ENCODE measurements around the gene PITX1.

PITX1 gene

DNA sequence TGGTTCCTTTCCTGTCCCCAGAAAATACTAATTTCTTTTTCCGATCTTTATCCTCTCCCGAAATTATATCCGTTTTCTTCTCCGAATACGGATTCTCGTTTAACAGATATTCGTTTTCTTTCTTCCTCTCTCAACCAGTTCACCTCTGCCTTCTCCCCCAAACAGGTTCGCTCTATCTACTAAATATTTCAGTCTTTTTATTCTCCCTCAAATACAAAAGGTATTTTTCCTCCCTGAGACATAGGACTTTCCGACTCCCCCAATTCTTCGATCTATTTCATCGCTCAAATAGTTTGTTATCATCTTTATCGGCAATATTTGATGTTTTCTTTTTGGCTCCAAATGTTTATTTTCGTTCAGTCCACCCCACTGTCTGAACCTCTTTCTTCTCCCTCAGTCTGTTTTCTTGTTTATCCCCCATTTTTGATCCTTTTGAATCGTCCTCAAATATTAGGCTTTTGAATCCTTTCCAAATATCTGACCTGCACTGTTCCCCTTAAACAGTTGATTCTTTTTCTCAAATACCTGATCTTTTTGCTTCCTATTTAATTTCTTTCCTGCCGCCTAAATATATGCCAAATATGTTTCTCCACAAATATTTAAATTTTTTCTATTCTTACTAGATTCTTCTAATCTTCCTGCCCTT, 4.4 kb downstream of the PITX1 start:
- no peak for DNase-seq (ENCODE audit: low read depth in 2 of 2)

DNA sequence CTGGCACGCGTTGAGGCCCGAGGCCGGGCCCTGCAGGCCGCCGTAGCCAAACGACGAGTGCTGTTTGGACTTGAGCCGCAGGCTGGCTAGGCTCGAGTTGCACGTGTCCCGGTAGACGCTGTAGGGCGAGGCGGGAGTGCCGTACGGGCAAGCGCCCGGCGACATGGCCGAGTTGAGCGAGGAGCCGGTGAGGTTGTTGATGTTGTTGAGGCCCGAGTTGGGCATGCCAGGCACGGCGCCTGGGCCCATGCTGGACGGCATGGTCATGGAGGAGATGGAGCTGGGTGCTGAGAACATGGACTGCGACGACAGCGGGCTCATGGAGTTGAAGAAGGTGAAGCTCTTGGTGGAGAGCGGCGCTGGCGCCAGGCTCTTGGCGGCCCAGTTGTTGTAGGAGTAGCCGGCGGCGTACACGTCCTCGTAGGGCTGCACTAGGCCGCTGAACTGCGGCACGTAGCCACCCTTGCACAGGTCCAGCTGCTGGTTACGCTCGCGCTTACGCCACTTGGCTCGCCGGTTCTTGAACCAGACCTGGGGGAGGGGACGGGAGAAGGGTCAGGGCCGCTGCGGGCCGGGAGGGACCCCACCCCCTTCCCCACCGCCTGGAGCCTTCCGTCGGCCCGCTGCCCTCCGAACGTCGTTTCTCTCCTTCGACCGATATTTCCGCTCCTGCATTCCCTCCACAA, 5.1 kb downstream of the PITX1 start:
- no peak for DNase-seq (ENCODE audit: low read depth in 2 of 2)

DNA sequence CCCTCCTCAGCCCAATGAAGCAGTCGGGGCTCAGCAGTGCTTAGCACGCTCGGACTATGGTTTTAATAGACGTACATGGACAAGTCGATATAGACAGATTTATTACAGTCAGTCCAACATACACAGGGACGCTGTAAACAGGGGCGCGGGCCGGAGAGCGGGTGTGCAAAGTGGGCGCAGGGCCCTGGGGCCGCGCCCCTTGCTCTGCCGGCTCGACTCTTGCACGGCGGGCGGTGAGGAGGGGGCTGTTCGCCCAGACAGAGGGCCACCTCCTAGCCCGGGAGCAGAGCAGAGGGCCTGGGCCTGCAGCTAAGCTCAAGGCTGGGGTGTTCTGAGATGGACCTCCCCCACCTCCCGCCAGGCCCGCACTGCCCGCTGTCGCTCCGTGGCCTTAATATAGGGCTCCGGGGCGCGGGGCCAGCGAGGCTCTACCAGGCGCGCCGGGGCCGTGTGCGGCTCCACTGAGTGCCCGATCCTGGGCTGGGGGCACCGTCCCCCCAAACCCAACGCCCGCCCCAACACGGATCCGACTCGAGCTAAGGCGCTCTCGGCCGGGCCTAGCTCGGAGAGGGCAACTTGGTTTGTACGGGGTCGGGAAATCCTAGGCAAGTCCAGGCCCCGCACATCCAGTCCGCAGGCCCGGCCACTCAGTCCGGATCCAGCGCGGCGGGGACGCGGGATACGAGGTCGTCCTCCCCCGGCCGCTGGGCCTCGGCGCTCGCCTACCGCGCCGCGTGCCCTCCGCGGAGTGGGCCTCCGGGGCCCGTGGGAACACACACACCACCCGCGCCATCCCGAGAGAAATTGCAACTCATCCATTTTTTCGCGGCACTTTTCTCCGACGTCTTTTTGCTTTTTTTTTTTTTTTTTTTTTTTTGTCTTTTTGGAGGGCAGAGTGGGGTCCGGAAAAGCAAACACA, 6.1 kb downstream of the PITX1 start:
- DNase-seq (ENCODE audit: low read depth in 2 of 2) = no peak

DNA sequence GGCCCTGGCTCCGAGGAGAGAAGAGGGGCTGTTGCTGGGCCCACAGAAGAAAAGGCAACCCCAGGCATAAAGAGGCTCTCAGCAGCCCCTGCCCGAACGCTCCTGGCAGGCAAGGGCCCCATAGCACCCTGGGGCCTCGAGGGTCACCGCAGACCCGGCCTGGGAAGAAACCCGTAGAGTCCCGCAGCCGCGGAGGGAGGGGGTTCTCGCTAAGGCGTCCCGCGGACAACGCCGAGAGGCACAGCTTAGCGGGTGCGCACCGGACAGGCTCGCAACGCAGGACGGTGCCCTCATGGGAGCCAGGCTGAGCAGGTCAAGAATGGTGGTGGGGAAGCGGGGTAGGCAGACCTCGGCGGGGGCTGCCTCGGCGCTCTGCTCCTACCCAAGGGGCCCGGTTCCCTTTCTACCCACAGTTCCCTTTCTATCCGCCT, 6.7 kb downstream of the PITX1 start:
- DNase-seq (ENCODE audit: low read depth in 2 of 2) = no peak

DNA sequence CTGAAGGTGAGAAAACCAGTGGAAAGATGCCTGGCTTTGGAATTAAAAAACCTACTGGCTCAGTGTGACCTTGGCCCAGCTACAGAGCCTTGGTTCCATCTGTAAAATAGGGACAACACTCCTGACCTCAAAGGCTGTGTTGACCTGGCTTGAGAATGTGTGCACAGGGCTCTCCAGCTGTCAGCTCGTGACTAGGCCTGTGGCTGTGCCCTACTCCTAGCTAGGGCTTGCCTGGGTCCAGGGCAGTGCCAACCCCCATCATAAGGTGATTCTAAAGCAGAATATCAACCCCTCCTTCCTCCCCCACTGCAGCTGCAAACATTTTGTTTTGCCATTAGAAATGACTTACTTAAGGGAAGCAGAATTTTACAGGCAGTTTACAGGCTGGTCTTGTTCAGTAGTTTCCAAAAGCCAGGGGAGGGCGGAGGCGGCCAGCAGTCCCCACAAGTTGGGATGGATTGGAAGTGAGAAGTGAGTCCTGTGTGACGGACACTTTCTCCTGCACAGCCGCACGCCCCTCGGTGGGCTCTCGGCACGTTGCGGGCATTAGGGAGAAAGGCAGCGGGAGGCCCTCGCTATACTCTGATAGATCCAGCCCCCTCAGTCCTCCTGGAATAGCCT, 7.3 kb downstream of the PITX1 start:
- no peak for DNase-seq (ENCODE audit: low read depth in 2 of 2)

DNA sequence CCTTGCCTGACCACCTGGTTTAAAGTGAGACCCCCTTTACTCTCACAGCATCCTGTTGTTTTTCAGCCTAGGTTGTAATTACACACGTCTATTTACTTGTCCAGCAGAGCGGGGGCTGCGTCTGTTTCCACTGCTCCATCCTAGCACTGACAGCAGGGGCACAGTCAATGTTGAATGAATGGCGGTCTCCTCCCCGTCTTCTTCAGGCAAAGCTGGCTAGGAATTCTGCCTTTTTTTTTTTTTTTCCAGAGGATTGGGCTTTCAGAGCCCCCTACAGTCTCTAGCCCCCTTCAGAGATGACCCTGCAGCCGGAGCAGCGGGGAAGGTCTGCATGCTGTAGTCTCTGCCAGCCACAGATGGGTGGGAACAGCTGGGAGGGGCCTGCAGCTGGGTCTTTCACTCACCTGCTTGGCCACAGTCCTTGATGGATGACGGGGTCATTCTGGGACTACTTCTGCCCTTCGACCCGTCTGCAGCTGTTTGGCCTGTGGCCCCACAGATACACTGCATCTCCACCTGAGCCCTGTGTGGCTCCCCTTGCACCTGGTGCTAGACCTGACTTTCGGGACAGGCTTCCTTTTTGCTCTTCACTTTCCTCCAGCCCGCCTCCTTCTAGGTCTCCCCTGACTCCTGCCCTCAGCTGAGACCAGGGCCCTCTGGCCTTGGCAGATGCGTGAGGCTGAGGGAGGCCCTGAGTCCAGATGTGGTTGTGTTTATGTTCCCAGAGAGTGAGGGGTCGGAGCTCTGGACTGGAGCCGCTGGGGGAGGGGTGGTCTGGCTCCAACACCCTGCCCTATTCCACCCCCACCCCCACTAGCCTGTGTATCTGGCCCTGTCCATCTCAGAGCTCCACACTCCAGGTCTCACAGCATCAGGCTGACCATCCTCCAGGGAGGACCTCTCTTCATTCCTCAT, 8.0 kb downstream of the PITX1 start:
- DNase-seq (ENCODE audit: low read depth in 2 of 2) = no peak

DNA sequence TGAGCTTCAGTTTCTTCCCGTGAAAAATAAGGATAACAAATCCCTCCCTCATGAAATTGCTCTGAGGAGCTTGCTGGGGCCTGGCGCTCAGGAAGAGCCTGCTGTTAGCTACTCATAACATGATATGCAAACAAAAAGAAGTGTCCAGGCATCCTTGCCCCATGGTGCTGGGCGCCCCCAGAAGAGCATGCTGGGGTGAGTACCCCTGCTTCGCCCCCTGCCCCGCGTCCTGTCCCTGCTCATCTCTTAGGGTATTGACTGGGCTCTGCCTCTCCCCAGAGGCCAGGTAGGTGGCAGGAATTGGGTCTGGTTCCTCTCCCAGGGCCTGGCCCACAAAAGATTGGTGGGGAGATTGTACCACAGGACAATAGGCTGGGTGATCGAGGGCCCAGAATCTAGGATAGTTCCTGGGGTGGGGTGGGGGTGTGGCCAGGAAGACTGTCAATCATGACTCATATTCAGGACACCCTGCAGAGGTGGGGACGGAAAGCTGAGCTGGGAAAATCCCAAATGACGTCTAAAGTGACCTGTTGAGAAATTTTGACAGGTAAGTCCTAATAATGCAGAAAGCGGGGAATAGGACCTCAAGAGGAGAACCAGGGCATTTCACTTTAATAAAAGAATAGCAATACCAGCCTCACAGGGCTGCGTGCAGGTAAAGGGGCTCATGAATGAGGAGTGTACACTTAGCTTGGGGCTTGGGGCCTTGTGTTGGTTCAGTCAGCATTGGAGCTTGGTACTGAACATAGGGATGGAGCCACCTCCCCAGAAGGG, 8.9 kb downstream of the PITX1 start:
- DNase-seq (ENCODE audit: low read depth in 2 of 2) = no peak

DNA sequence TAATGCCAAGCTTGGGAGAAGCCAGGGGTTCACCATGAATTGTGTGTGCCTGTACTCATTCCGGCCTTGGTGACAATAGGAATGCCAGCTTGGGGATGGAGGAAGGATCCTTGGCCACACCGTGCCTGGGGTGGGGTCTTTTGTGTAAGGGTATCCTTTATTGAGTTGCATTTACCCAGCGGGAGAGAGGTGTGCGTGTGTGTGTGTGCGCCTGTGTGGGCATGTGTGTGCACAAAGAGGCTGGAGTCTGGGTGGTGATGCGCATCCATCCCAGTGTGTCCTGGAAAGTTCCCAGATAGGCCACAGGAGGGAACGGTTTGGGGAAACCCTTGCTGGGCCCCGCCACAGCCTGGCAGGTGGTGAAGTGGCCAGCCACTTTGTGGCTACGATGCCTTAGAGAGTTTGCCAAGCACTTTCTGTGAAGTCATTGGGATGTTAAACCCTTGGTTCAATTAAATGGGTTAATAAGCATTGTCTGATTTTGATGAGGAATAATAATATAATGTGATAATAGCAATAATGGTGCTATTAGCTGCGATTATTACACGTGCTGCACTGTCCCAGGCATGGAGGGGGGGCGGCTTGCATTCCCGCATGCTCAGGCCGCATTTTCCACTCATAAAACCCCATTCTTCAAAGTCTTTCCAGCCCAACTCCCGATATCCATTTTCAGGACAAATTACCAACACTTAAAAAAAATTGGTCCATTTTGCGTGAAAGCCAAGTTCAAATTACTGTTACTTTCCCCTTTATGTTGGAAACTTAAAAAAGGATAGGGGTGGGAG, 13.7 kb downstream of the PITX1 start:
- no peak for DNase-seq (ENCODE audit: low read depth in 2 of 2)

DNA sequence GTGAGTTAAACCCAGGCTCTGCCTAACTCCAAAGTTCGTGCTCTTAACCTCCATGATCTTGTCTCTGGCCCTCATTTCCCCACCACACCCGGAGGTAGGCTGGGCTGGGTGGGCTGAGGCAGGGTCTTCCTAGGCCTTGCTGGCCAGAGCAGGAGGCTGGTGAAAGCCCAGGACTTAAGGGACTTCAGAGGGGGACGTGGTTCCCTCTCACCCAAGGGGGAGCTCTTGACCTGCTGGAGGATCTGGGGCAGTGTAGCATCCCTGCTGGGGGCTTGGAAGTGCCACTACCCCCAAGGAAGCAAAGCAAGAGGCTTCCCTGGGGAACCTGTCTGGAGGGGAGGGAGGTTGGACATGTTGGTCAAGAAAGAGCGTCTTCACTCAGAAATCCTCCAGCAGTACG, 14.7 kb downstream of the PITX1 start:
- no peak for DNase-seq (ENCODE audit: low read depth in 2 of 2)

DNA sequence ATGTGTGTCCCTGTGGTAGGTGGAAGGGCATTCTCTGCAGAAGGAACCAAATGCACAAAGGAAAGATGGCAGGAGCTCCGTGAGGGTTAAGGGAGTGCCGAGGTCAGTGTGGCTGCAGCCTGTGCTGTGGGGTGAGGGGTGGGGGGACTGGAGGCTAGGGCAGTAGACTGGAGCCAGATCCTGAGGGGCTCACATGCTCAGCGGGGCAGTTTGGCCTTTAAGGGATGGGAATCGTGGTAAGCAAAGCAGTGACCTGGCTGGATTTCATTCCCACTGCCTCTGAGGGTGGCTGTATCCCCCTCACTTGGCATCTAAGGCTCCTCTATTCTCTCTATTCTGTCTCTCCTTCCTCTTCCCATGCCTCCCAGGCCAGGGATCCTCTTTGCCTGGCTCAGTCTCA, 15.6 kb downstream of the PITX1 start:
- DNase-seq (ENCODE audit: low read depth in 2 of 2) = no peak

DNA sequence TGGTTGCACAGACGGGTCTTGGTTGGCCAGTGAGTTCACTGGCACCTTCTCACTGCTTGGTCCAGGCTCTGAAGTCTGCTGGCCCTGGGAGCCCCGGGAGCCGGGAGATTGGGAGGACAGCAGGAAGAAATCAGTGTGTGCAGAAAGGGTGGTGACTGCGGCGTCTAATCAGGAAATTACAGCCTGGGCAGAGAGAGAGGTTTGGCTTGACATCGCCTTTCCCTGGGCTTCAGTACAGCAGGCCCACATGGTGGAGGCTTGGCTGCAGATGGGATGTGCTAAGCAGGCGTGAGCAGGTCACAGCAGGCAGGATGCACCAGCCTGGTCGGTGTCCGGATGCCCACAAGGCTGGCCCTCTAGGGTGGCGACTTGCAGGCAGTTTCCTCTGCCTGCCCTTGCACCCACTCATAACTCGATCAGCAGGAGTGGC, 17.2 kb downstream of the PITX1 start:
- no peak for DNase-seq (ENCODE audit: low read depth in 2 of 2)

DNA sequence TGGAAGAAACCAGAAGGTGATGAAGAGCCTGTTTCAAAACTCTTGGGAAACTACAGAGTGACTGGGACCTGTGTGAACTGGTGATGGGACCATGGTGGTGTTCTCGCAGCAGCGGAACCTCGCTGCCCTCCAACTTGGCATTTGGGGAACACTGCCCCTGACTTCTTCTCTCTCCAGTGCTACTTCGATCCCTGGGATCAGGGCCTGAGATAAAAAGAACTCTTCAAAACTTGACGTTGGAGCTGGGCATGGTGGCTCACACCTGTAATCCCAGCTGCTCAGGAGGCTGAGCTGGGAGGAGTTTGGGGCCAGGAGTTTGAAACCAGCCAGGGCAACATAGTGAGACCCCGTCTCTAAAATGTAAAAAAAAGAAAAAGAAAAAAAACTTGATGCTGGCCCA, 18.1 kb downstream of the PITX1 start:
- DNase-seq (ENCODE audit: low read depth in 2 of 2) = no peak

DNA sequence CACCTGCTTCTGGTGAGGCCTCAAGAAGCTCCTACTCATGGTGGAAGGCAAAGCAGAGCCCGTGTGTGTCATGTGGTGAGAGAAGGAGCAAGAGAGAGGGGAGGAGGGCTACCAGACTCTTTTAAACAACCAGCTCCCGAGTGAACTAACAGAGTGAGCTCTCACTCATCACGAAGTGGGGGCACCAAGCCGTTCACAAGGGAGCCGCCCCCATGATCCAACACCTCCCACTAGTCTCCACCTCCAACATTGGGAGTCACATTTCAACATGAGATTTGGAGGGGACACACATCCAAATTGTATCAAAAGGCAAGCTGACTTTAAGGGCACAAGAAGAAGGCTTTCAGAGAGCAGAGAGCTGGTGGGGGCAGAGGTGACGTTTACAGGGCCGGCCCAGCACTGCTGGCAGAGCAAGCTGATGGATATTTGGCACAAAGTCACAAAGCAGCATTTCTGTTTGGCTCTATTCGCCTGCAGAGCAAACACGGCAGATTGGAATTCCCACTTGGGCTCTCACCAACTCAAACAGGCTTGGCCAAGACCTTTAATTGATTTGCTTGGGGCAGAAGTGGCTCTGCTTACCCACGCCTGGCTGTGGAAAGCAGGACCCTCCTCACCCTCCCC, 20.0 kb downstream of the PITX1 start:
- DNase-seq (ENCODE audit: low read depth in 2 of 2) = no peak

DNA sequence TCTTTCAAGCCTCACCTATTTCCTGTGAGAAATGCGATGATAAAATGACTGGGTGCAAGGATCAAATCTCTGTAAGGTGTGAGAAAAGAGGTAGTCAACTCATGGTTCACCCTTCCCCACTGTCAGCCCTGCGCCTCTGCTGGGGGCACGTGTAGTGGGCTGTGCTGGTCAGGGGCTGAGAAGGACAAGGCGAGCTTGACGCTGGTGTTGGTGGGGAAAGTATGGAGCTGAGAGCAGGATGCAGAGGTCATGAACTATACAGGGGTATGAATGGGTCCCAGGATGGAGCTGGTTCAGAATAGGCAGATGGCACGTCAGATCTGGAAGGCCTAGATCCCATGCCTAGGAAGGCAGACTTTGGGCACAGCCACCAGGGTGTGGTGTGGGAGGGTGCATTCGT, 20.6 kb downstream of the PITX1 start:
- DNase-seq (ENCODE audit: low read depth in 2 of 2) = no peak

DNA sequence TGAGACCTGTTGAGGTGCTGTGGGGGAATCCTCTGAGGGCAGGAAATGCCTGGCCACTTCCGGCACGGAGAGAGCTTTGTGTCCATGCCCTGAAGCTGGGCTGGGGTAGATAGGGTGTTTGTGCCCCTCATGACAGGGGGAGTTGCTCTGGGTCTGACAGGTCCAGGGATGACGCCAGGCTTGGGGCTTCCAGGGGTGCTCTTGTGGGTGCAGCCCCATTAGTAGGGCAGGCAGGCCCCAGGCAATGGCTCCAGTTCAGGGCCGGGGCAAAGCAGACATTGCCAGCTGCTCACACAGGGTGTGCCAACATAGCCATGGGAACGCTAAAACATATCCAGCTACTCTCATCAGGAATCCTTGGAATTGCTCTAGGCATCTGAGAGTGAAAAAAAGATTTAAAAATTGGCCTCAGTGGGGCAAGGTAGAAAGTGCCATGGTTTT, 21.1 kb downstream of the PITX1 start:
- no peak for DNase-seq (ENCODE audit: low read depth in 2 of 2)

DNA sequence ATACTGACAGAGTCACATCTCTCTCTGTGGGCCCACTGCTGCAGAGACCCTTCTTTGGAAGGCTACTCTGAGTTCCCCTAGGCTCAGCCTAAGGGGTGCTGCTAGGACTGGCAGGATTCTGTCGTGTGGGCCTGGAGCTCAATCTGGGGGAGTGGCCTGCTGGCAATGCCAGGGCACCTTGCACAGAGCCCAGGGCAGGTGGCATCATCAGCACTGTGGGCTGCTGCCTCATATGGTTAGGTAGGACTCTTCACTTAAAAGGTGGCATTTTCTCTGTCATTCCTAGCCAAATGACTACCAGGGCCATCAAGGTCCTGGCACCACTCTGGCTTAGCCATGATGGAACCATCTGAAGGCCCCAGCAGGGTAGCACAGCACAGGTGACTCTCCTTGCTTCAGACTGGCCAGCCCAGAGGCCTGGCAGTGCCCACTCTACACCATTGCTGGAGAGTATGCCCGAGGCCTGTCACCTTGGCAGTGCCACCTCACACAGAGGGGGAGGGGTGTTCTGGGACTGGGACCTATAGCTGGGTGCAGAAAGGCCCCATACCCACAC, 21.9 kb downstream of the PITX1 start:
- no peak for DNase-seq (ENCODE audit: low read depth in 2 of 2)

DNA sequence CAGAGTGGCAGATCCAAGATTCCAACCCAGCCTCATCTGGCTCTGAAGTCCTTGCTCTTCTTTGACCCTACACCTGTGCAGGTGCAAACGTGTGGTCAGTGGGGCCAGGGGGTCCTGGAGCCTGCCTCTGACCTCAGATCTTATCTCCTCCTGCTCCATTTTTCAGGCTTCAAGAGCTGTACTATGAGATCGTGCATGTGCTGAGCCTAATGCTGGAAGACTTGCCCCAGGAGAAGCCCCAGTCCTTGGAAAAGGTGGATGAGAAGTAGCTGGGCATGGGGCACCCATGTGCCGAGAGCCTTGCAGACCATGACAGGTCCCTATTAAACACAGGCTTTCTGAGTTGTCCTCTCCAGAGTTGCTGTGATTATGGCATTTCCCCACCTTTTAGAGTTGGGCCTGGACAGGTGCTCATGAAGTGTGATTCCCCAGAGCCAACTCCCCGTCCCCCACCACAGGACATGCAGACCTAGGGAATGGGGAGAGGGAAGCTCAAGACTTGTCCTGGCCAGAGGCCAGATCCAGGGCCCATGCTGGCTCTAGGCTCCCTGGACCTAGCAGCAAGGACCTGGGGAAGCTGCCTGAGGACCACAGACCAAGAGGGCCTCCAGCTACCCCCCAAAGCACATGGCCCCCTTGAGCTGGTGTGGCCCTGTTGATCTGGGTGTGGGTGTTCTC, 22.5 kb downstream of the PITX1 start:
- no peak for DNase-seq (ENCODE audit: low read depth in 2 of 2)
